Loucy (cell line): ENCODE results near the gene RUVBL1.
A peak's percentile ranks its signal among the peaks of the same experiment; 100 is the strongest.

Source experiments
- H2AFZ ChIP-seq: fragments of 200-600 bp; sonication (generic); 2 replicates; pipeline ENCODE4 v1.6.0; 2016; ENCODE audit warnings: antibody characterized with exemption, mild to moderate bottlenecking, low read length, moderate library complexity
- H3F3A ChIP-seq: fragments of 200-600 bp; 2 replicates; pipeline ENCODE4 v1.6.0; 2016; ENCODE audit warnings: antibody characterized with exemption, low read depth, mild to moderate bottlenecking
- H3K27me3 ChIP-seq: fragments of 200-600 bp; sonication (generic); 2 replicates; pipeline ENCODE4 v1.6.1; 2014; ENCODE audit warnings: low read length, mild to moderate bottlenecking; ENCODE audit not compliant: insufficient read depth, poor library complexity, severe bottlenecking
- H3K36me3 ChIP-seq: fragments of 200-600 bp; sonication (generic); 2 replicates; pipeline ENCODE4 v1.6.1; 2016; ENCODE audit warnings: low read length; ENCODE audit not compliant: insufficient read depth
- H3K4me1 ChIP-seq: fragments of 200-600 bp; sonication (generic); 2 replicates; pipeline ENCODE4 v1.5.1; 2014; ENCODE audit warnings: low read length, mild to moderate bottlenecking; ENCODE audit not compliant: insufficient read depth, poor library complexity, severe bottlenecking
- H3K4me2 ChIP-seq: fragments of 200-600 bp; sonication (generic); 2 replicates; pipeline ENCODE4 v1.6.0; 2014; ENCODE audit warnings: antibody characterized with exemption, low read length, low read depth, mild to moderate bottlenecking; ENCODE audit not compliant: poor library complexity, severe bottlenecking
- H3K4me3 ChIP-seq: fragments of 200-600 bp; sonication (generic); 2 replicates; pipeline ENCODE4 v1.5.1; 2014; ENCODE audit warnings: low read length, mild to moderate bottlenecking, mixed read lengths; ENCODE audit not compliant: poor library complexity, severe bottlenecking
- H3K79me2 ChIP-seq: fragments of 200-600 bp; sonication (generic); 2 replicates; pipeline ENCODE4 v1.6.1; 2014; ENCODE audit warnings: low read length; ENCODE audit not compliant: insufficient read depth
- H3K9ac ChIP-seq: fragments of 200-600 bp; sonication (generic); 2 replicates; pipeline ENCODE4 v1.6.0; 2014; ENCODE audit warnings: mild to moderate bottlenecking, low read depth, low read length, moderate library complexity; ENCODE audit not compliant: poor library complexity, severe bottlenecking
- H3K9me2 ChIP-seq: fragments of 200-600 bp; sonication (generic); replicated peaks from 2 replicates; pipeline ENCODE4 v1.6.1; 2016; ENCODE audit warnings: low read depth, low read length, mixed read lengths
- H3K9me3 ChIP-seq: fragments of 200-600 bp; sonication (generic); 2 replicates; pipeline ENCODE4 v1.6.1; 2014; ENCODE audit warnings: mild to moderate bottlenecking, antibody characterized with exemption, low read length, low read depth; ENCODE audit not compliant: insufficient read depth
- H4K20me1 ChIP-seq: fragments of 200-600 bp; sonication (generic); 2 replicates; pipeline ENCODE4 v1.6.0; 2014; ENCODE audit warnings: antibody characterized with exemption, low read length, mild to moderate bottlenecking; ENCODE audit not compliant: insufficient read depth, poor library complexity, severe bottlenecking
- EZH2phosphoT487 ChIP-seq: fragments of 200-600 bp; IDR thresholded peaks from 2 replicates; pipeline ENCODE4 v1.6.1; 2018; ENCODE audit warnings: antibody characterized with exemption, mild to moderate bottlenecking, moderate library complexity, borderline replicate concordance
- TF ChIP-seq, protein P1 (sequence below): fragments of 200-600 bp; sonication (generic); conservative IDR thresholded peaks from 2 replicates; pipeline ENCODE4 v1.5.1; 2014; ENCODE audit warnings: mild to moderate bottlenecking, antibody characterized with exemption, low read length

RUVBL1 gene

DNA sequence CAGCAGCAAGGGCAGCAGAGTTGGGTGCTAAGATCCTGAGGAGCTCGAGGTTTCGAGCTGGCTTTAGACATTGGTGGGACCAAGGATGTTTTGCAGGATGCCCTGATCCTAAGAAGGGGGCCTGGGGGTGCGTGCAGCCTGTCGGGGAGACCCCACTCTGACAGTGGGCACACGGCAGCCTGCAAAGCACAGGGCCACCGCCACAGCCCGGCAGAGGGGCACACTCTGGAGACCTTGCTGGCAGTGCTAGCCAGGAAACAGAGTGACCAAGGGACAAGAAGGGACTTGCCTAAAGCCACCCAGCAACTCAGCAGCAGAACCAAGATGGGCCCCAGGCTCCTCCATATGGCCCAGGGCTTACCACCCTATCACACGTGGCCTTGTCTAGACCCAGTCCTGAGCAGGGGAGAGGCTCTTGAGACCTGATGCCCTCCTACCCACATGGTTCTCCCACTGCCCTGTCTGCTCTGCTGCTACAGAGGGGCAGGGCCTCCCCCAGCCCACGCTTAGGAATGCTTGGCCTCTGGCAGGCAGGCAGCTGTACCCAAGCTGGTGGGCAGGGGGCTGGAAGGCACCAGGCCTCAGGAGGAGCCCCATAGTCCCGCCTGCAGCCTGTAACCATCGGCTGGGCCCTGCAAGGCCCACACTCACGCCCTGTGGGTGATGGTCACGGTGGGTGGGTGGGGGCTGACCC is 52.6 kb downstream of the RUVBL1 start:
- no peaks in the 10 kb centered on the region for H3K9me3 ChIP-seq
- H2AFZ ChIP-seq, result no peak overlapping the region
- no peak overlapping the region for H3K4me2 ChIP-seq
- H3K36me3 ChIP-seq, result peaks cover 75% of the 10 kb centered on the region; the same call in 1 of the 2 replicates
- H3K4me1 ChIP-seq, result no peaks in the 10 kb centered on the region
- H3K27me3 ChIP-seq, result no peaks in the 10 kb centered on the region
- H3K4me3 ChIP-seq, result no peak overlapping the region
- no peak overlapping the region for H3K9ac ChIP-seq
- no peaks in the 10 kb centered on the region for H3K79me2 ChIP-seq
- TF ChIP-seq, protein P1, sequence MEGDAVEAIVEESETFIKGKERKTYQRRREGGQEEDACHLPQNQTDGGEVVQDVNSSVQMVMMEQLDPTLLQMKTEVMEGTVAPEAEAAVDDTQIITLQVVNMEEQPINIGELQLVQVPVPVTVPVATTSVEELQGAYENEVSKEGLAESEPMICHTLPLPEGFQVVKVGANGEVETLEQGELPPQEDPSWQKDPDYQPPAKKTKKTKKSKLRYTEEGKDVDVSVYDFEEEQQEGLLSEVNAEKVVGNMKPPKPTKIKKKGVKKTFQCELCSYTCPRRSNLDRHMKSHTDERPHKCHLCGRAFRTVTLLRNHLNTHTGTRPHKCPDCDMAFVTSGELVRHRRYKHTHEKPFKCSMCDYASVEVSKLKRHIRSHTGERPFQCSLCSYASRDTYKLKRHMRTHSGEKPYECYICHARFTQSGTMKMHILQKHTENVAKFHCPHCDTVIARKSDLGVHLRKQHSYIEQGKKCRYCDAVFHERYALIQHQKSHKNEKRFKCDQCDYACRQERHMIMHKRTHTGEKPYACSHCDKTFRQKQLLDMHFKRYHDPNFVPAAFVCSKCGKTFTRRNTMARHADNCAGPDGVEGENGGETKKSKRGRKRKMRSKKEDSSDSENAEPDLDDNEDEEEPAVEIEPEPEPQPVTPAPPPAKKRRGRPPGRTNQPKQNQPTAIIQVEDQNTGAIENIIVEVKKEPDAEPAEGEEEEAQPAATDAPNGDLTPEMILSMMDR, result no peak
- no peak for TF ChIP-seq EZH2phosphoT487
- H3K9me2 ChIP-seq, result no peaks in the 10 kb centered on the region
- H4K20me1 ChIP-seq, result peaks cover 6% of the 10 kb centered on the region
- H3F3A ChIP-seq, result no peaks in the 10 kb centered on the region

DNA sequence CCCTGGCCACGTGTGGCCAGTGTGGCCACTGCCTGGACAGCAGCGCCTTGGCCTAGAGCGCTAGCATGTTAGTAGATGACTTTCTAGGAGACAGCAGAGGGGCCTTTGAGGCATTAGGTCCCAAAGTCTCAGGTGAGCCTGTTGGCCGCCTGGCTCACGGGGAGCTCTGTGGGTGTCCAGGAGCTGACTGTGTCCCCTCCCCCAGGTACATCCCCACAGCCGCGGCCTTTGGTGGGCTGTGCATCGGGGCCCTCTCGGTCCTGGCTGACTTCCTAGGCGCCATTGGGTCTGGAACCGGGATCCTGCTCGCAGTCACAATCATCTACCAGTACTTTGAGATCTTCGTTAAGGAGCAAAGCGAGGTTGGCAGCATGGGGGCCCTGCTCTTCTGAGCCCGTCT is 54.3 kb downstream of the RUVBL1 start:
- Histone ChIP-seq H3K9me3 (no peaks in the 10 kb centered on the region), H3K79me2 (no peaks in the 10 kb centered on the region), H2AFZ (no peak overlapping the region), H3K4me2 (no peak overlapping the region), H3K9me2 (no peaks in the 10 kb centered on the region), H3K4me3 (no peak overlapping the region), H3F3A (no peaks in the 10 kb centered on the region), H3K36me3 (peaks cover 86% of the 10 kb centered on the region), H3K9ac (no peak overlapping the region), H3K27me3 (no peaks in the 10 kb centered on the region), H4K20me1 (peaks cover 11% of the 10 kb centered on the region), H3K4me1 (no peaks in the 10 kb centered on the region)
- TF ChIP-seq, protein P1, result no peak
- TF ChIP-seq EZH2phosphoT487, result no peak

DNA sequence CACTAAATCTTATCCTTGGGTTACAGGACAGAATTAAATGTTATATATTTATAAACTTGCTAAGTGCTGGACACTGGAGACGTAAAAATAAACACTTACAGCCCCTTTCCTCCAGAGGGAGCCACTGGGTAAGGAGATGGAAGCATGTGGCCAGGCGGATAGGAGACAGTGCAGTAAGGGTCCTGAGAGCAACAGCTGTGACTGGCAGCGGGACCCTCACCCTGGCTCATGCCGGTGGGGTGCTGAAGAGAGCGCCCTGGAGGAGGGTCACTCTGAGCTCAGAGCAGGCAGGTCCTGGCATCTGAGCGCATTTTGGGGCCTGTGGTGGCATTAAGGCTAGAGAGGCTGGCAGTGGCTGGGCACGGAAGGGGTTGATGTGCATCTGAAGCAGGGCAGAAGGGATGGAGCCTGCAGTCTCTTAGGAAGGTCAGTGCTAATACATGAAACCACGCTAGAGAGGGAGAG is 55.4 kb downstream of the RUVBL1 start:
- Histone ChIP-seq H4K20me1 (peaks cover 11% of the 10 kb centered on the region), H3K9ac (no peak overlapping the region), H3K9me3 (no peaks in the 10 kb centered on the region), H3K36me3 (peaks cover 97% of the 10 kb centered on the region), H3K4me3 (no peak overlapping the region), H3K4me2 (no peak overlapping the region), H2AFZ (no peak overlapping the region), H3F3A (no peaks in the 10 kb centered on the region), H3K27me3 (no peaks in the 10 kb centered on the region), H3K79me2 (no peaks in the 10 kb centered on the region; the same call in 1 of the 2 replicates), H3K4me1 (no peaks in the 10 kb centered on the region), H3K9me2 (no peaks in the 10 kb centered on the region)
- TF ChIP-seq, protein P1, result peak; percentile 76
- no peak for TF ChIP-seq EZH2phosphoT487
